Ishikawa (cell line): ENCODE results near the gene A4GNT.

Experiments
- CEBPB ChIP-seq: IDR thresholded peaks from 2 replicates; pipeline ENCODE4 v1.6.1; 2012
- EGR1 ChIP-seq: IDR thresholded peaks from 2 replicates; pipeline ENCODE4 v1.6.1; 2012
- EP300 ChIP-seq: IDR thresholded peaks from 2 replicates; pipeline ENCODE4 v1.6.1; 2012; ENCODE audit warnings: borderline replicate concordance
- FOXM1 ChIP-seq: IDR thresholded peaks from 2 replicates; pipeline ENCODE4 v1.6.1; 2012; ENCODE audit warnings: low read depth, borderline replicate concordance
- MAX ChIP-seq: IDR thresholded peaks from 2 replicates; pipeline ENCODE4 v1.6.1; 2012
- NFIC ChIP-seq: IDR thresholded peaks from 2 replicates; pipeline ENCODE4 v1.6.1; 2012
- RAD21 ChIP-seq: IDR thresholded peaks from 2 replicates; pipeline ENCODE4 v1.6.1; 2012; ENCODE audit warnings: low read depth
- TAF1 ChIP-seq: IDR thresholded peaks from 2 replicates; pipeline ENCODE4 v1.6.1; 2012; ENCODE audit warnings: low read depth, mild to moderate bottlenecking
- TCF12 ChIP-seq: IDR thresholded peaks from 2 replicates; pipeline ENCODE4 v1.6.1; 2012; ENCODE audit warnings: low read depth
- TEAD4 ChIP-seq: IDR thresholded peaks from 2 replicates; pipeline ENCODE4 v1.6.1; 2012
- YY1 ChIP-seq: IDR thresholded peaks from 2 replicates; pipeline ENCODE4 v1.6.1; 2012; ENCODE audit warnings: low read depth
- ZBTB7A ChIP-seq: IDR thresholded peaks from 2 replicates; pipeline ENCODE4 v1.6.1; 2012; ENCODE audit warnings: low read depth
- TF ChIP-seq, protein P1 (sequence below): IDR thresholded peaks from 2 replicates; pipeline ENCODE4 v1.6.1; 2012; ENCODE audit warnings: low read depth, mild to moderate bottlenecking
- TF ChIP-seq, protein P2 (sequence below): IDR thresholded peaks from 2 replicates; pipeline ENCODE4 v1.6.1; 2012

DNA sequence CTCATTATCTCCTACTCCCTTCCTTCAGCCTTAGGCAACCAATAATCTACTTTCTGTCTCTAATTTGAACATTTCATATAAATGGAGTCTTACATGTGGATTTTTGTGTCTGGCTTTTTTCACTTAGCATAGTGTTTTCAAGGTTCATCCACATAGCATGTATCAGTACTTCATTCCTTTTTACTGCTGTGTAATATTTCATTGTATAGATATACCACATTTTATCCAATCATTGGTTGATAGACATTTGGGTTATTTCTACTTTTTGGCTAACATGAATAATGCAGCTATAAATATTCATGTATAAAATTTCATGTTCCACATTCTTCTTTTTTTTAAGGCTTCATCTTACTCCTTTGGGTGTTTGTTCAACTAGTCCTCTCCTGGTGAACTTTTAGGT is 22.3 kb upstream of the A4GNT start:
- TF ChIP-seq TCF12 (no peak), TEAD4 (no peak), RAD21 (no peak), MAX (no peak), TAF1 (no peak), EGR1 (no peak), CEBPB (no peak), YY1 (no peak), NFIC (no peak), EP300 (no peak), ZBTB7A (no peak), FOXM1 (no peak)
- TF ChIP-seq, protein P1, sequence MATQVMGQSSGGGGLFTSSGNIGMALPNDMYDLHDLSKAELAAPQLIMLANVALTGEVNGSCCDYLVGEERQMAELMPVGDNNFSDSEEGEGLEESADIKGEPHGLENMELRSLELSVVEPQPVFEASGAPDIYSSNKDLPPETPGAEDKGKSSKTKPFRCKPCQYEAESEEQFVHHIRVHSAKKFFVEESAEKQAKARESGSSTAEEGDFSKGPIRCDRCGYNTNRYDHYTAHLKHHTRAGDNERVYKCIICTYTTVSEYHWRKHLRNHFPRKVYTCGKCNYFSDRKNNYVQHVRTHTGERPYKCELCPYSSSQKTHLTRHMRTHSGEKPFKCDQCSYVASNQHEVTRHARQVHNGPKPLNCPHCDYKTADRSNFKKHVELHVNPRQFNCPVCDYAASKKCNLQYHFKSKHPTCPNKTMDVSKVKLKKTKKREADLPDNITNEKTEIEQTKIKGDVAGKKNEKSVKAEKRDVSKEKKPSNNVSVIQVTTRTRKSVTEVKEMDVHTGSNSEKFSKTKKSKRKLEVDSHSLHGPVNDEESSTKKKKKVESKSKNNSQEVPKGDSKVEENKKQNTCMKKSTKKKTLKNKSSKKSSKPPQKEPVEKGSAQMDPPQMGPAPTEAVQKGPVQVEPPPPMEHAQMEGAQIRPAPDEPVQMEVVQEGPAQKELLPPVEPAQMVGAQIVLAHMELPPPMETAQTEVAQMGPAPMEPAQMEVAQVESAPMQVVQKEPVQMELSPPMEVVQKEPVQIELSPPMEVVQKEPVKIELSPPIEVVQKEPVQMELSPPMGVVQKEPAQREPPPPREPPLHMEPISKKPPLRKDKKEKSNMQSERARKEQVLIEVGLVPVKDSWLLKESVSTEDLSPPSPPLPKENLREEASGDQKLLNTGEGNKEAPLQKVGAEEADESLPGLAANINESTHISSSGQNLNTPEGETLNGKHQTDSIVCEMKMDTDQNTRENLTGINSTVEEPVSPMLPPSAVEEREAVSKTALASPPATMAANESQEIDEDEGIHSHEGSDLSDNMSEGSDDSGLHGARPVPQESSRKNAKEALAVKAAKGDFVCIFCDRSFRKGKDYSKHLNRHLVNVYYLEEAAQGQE: no peak
- TF ChIP-seq, protein P2, sequence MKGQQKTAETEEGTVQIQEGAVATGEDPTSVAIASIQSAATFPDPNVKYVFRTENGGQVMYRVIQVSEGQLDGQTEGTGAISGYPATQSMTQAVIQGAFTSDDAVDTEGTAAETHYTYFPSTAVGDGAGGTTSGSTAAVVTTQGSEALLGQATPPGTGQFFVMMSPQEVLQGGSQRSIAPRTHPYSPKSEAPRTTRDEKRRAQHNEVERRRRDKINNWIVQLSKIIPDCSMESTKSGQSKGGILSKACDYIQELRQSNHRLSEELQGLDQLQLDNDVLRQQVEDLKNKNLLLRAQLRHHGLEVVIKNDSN: no peak
